K562 (cell line): Measurements from ENCODE around the gene SETX. TPM values are rescaled to one million over a fixed set of nuclear protein-coding genes. Genes with fewer than 3 reads are reported as not detected.

Source experiments
- ATAC-seq: fragments of 200-7000 bp; cut with Tn5 transposase; 3 replicates; pipeline ENCODE4 v1.9.1; 2020; ENCODE audit warnings: moderate library complexity
- BruUV-seq: library from RNA; stranded (reverse); fragments of 400-500 nt; replicated peaks from 2 replicates; lab custom pipeline; 2021; lab: Mats Ljungman, UMichigan
- CTCF ChIA-PET: fragments of 300-600 bp; formaldehyde crosslinking; extraction: SDS; loops from one replicate; lab custom pipeline; 2021; ENCODE audit warnings: low intra/inter-chr PET ratio; lab: Yijun Ruan, JAX
- POLR2A ChIA-PET: fragments of 300-600, 350-650 bp; sonication (Branson Sonifier 250); formaldehyde crosslinking; extraction: SDS; loops from one replicate; lab custom pipeline; 2021; ENCODE audit warnings: antibody characterized with exemption, inconsistent platforms; lab: Yijun Ruan, JAX
- DNase-seq, 4 experiments: peaks; one replicate each; pipeline versions ENCODE4 v3.0.0 to v3.0.0-alpha.2; 2011 to 2018; ENCODE audit warnings: low spot score in 3 of 4, mixed read lengths in 3 of 4; ENCODE audit errors: extremely low read depth in 1 of 4
- FAIRE-seq: peaks from 2 replicates; lab custom pipeline; 2011; peaks lifted over from hg19 to GRCh38; lab: Jason Lieb, UNC
- H2AFZ ChIP-seq: 2 replicates; pipeline ENCODE4 v1.6.0; 2011; ENCODE audit warnings: low read depth, low read length, control low read depth, inconsistent platforms
- H3K27ac ChIP-seq: fragments of 200-600 bp; 3 replicates; pipeline ENCODE4 v1.8.0; 2011; ENCODE audit warnings: low read depth, mild to moderate bottlenecking, control low read depth, inconsistent platforms, low read length, moderate library complexity, mixed read lengths; ENCODE audit errors: extremely low read depth
- H3K27me3 ChIP-seq, 2 experiments: fragments of 300-600 bp in 1 of 2; 2 replicates in 1 of 2; 3 replicates in 1 of 2; pipeline versions ENCODE4 v1.6.0 to v1.8.0; 2011; ENCODE audit warnings: inconsistent platforms in 2 of 2, low read length in 2 of 2, mild to moderate bottlenecking in 1 of 2, mixed read lengths in 1 of 2, moderate library complexity in 1 of 2; ENCODE audit not compliant: control insufficient read depth in 2 of 2, insufficient read depth in 2 of 2
- H3K36me3 ChIP-seq: fragments of 300-600 bp; 3 replicates; pipeline ENCODE4 v1.8.0; 2011; ENCODE audit warnings: mild to moderate bottlenecking, low read length, inconsistent platforms; ENCODE audit not compliant: control insufficient read depth, insufficient read depth
- H3K4me1 ChIP-seq, 2 experiments: fragments of 200-600 bp in 1 of 2; replicated peaks in 1 of 2; 2 replicates in 1 of 2; 3 replicates in 1 of 2; pipeline versions ENCODE4 v1.5.1 to v1.8.0; 2011; ENCODE audit warnings: inconsistent platforms in 2 of 2, low read length in 2 of 2, mild to moderate bottlenecking in 1 of 2, mixed read lengths in 1 of 2, moderate library complexity in 1 of 2; ENCODE audit not compliant: control insufficient read depth in 2 of 2, insufficient read depth in 2 of 2
- H3K4me2 ChIP-seq: 2 replicates; pipeline ENCODE4 v1.6.1; 2011; ENCODE audit warnings: low read length, control low read depth, inconsistent platforms, mixed read lengths; ENCODE audit not compliant: insufficient read depth
- H3K4me3 ChIP-seq: fragments of 200-600 bp; sonication (generic), shearing (Covaris generic); 2 replicates; pipeline ENCODE4 v1.5.1; 2016; ENCODE audit warnings: control low read depth, inconsistent platforms
- H3K79me2 ChIP-seq: fragments of 200-600 bp; 3 replicates; pipeline ENCODE4 v1.8.0; 2011; ENCODE audit warnings: low read length, inconsistent platforms; ENCODE audit not compliant: control insufficient read depth, insufficient read depth
- H3K9ac ChIP-seq, 2 experiments: 2 replicates each; pipeline versions ENCODE4 v1.6.0 to v1.6.1; 2011; ENCODE audit warnings: low read depth in 2 of 2, low read length in 2 of 2, control low read depth in 1 of 2, inconsistent platforms in 1 of 2, mild to moderate bottlenecking in 1 of 2, mixed read lengths in 1 of 2; ENCODE audit not compliant: insufficient read depth in 1 of 2
- H3K9me1 ChIP-seq: one replicate; pipeline ENCODE4 v1.6.0; 2011; ENCODE audit warnings: inconsistent platforms, mild to moderate bottlenecking, low read length, moderate library complexity; ENCODE audit not compliant: control insufficient read depth, insufficient read depth
- H3K9me3 ChIP-seq: replicated peaks from 2 replicates; pipeline ENCODE4 v1.5.1; 2011; ENCODE audit warnings: low read depth, low read length, inconsistent platforms; ENCODE audit not compliant: control insufficient read depth, insufficient read depth
- H4K20me1 ChIP-seq: replicated peaks from 2 replicates; pipeline ENCODE4 v1.6.1; 2011; ENCODE audit warnings: low read length, inconsistent platforms, mixed read lengths; ENCODE audit not compliant: control insufficient read depth, insufficient read depth
- AFF4 ChIP-seq: sonication (generic); formaldehyde crosslinking; IDR thresholded peaks from 2 replicates; pipeline ENCODE4 v1.8.0; 2023; ENCODE audit warnings: mild to moderate bottlenecking, missing genetic modification reagents
- ATF1 ChIP-seq, 2 experiments: fragments of 450-650 bp in 1 of 2; IDR thresholded peaks; 2 replicates each; pipeline ENCODE4 v1.6.1; 2016; ENCODE audit warnings: missing compliant biosample characterization in 1 of 2, missing genetic modification characterization in 1 of 2
- CREB1 ChIP-seq, 2 experiments: sonication (generic) in 1 of 2; formaldehyde crosslinking in 1 of 2; IDR thresholded peaks; 2 replicates each; pipeline versions ENCODE4 v1.6.1 to v1.8.0; 2012 to 2022; ENCODE audit warnings: inconsistent platforms in 1 of 2, mild to moderate bottlenecking in 1 of 2, missing genetic modification reagents in 1 of 2, moderate library complexity in 1 of 2
- ESRRB ChIP-seq: fragments of 250-450 bp; sonication (Bioruptor Pico); IDR thresholded peaks from 2 replicates; pipeline ENCODE4 v1.5.0; 2020; ENCODE audit warnings: mild to moderate bottlenecking, moderate library complexity, borderline replicate concordance
- ZC3H8 ChIP-seq: fragments of 450-650 bp; IDR thresholded peaks from 2 replicates; pipeline ENCODE4 v1.6.1; 2017
- ZNF668 ChIP-seq: fragments of 250-450 bp; sonication (Bioruptor Pico); IDR thresholded peaks from 2 replicates; pipeline ENCODE4 v1.8.0; 2022; ENCODE audit warnings: mild to moderate bottlenecking, inconsistent platforms
- ZNF717 ChIP-seq: fragments of 250-450 bp; sonication (Bioruptor Pico); IDR thresholded peaks from 2 replicates; pipeline ENCODE4 v1.5.0; 2021
- WGBS: fragments of 100-300 bp; shearing (Covaris generic); methylation state at CpG from one replicate; pipeline ENCODE4 v1.1.6; 2016; ENCODE audit warnings: low coverage, mixed read lengths; ENCODE audit not compliant: insufficient coverage; ENCODE audit errors: missing lambda C conversion rate; 5-methylcytosine and 5-hydroxymethylcytosine counted together
- in situ Hi-C: fragments of 300-500 bp; cut with MboI; formaldehyde crosslinking; loops from 4 replicates; pipeline ENCODE4 v1.15.0; 2018; ENCODE audit warnings: inconsistent platforms, mixed read lengths
- intact Hi-C: fragments of 100-400 bp; cut with micrococcal nuclease; formaldehyde crosslinking; loops from 2 replicates; pipeline ENCODE4 v1.14.2; 2022
- polyA plus RNA-seq, 8 experiments: library from polyadenylated mRNA; depleted of rRNA in 4 of 8; stranded (reverse) in 5 of 8; unstranded in 3 of 8; fragments of >200 nt; fragmentation: Nextera tagmentation in 2 of 8; fragmentation: Illumina TruSeq in 1 of 8; extraction: Ambion mirVana in 2 of 8; extraction: Trizol in 1 of 8; gene quantifications; 2 replicates each; pipeline versions ENCODE4 v1.2.1 to v1.2.3, GENCODE V29; 2011 to 2014; ENCODE audit warnings: inconsistent platforms in 1 of 8, missing spikeins in 1 of 8
- total RNA-seq, 7 experiments: library from RNA; depleted of rRNA in 6 of 7; stranded (reverse); fragments of >200 nt in 6 of 7; fragmentation: Illumina TruSeq in 2 of 7; extraction: Trizol in 2 of 7; gene quantifications; 2 replicates each; pipeline versions ENCODE4 v1.2.1 to v1.2.3, GENCODE V29; 2011 to 2021; ENCODE audit warnings: low replicate concordance in 1 of 7
- TF ChIP-seq, protein P1 (sequence below): sonication (generic); formaldehyde crosslinking; IDR thresholded peaks from 2 replicates; pipeline ENCODE4 v1.9.0; 2022; ENCODE audit warnings: mild to moderate bottlenecking, missing genetic modification reagents

Gene SETX
- total and polyA plus RNA-seq, 9 of the 15 experiments (the other 6 are each of a cell fraction or from before 2014, with no cell fraction given), result 8.7 to 45.7 (median 28.7) TPM

- Histone ChIP-seq H3K9me1 (peaks cover 5% of the 10 kb centered on the region), H3K4me3 (no peak overlapping the region), H2AFZ (no peak overlapping the region), H3K4me1 (no peaks in the 10 kb centered on the region), H3K9me3 (no peaks in the 10 kb centered on the region), H4K20me1 (no peaks in the 10 kb centered on the region), H3K27me3 (no peaks in the 10 kb centered on the region), H3K79me2 (no peaks in the 10 kb centered on the region), H3K27ac (no peak overlapping the region), H3K9ac (no peak overlapping the region), H3K4me2 (no peak overlapping the region), H3K36me3 (peaks cover 84% of the 10 kb centered on the region)
- no TSS peak for BruUV-seq
- DNase-seq, result no peak
- no peak for TF ChIP-seq ZNF717
- TF ChIP-seq CREB1 (IDR thresholded peaks at IDR 0.05), result no peak
- no peak for TF ChIP-seq CREB1 (CRISPR knock-in tag; IDR thresholded peaks at IDR 0.05)
- TF ChIP-seq ZC3H8, result no peak
- TF ChIP-seq AFF4 (CRISPR knock-in tag), result no peak
- TF ChIP-seq, protein P1, sequence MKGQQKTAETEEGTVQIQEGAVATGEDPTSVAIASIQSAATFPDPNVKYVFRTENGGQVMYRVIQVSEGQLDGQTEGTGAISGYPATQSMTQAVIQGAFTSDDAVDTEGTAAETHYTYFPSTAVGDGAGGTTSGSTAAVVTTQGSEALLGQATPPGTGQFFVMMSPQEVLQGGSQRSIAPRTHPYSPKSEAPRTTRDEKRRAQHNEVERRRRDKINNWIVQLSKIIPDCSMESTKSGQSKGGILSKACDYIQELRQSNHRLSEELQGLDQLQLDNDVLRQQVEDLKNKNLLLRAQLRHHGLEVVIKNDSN (CRISPR knock-in tag), result no peak
- no peak for TF ChIP-seq ZNF668
- TF ChIP-seq ATF1 (CRISPR knock-in tag; IDR thresholded peaks at IDR 0.05), result no peak
- TF ChIP-seq ATF1 (tag; IDR thresholded peaks at IDR 0.05), result no peak
- TF ChIP-seq ESRRB (CRISPR knock-in tag), result no peak
- CTCF ChIA-PET, result no interaction called here
- POLR2A ChIA-PET, result interaction anchor here (0.8 to 1.0 kb wide), 2 partner anchors 38 to 76 kb away, joined by 3 to 4 read pairs; no protein-coding TSS in a partner anchor
- intact Hi-C loops (no loop called here), in situ Hi-C loops (no loop called here)
- FAIRE-seq, result no peak
- WGBS, result 93% methylated on average over 10 of the region's 11 CpGs
- ATAC-seq, result no peak
Measured at GRCh38 chr9:132391449-132391848, 36.7 kb upstream of the SETX start.
